T-helper 1 cell treated with Interleukin-12 subunit alpha and Interleukin-12 subunit beta and Interleukin-4 antibody, amounts not matched to agents 30 μg/mL and 1 μg/mL, for 36 hours (primary cell): ENCODE data around the gene EFNA3.

Source experiments
- H3K27ac Mint-ChIP-seq: one replicate; pipeline ENCODE4 v1.8.0; 2021; ENCODE audit warnings: mild to moderate bottlenecking, mixed read lengths
- H3K27me3 Mint-ChIP-seq: one replicate; pipeline ENCODE4 v1.8.0; 2021; ENCODE audit warnings: low read depth, mixed read lengths
- H3K36me3 Mint-ChIP-seq: one replicate; pipeline ENCODE4 v1.8.0; 2021; ENCODE audit warnings: low read depth, mixed read lengths
- H3K4me1 Mint-ChIP-seq: one replicate; pipeline ENCODE4 v1.8.0; 2021; ENCODE audit warnings: low read depth, mixed read lengths
- H3K4me3 Mint-ChIP-seq: one replicate; pipeline ENCODE4 v1.8.0; 2021; ENCODE audit warnings: mild to moderate bottlenecking, moderate library complexity, mixed read lengths
- H3K9me3 Mint-ChIP-seq: one replicate; pipeline ENCODE4 v1.8.0; 2021; ENCODE audit warnings: mixed read lengths

The EFNA3 gene

DNA sequence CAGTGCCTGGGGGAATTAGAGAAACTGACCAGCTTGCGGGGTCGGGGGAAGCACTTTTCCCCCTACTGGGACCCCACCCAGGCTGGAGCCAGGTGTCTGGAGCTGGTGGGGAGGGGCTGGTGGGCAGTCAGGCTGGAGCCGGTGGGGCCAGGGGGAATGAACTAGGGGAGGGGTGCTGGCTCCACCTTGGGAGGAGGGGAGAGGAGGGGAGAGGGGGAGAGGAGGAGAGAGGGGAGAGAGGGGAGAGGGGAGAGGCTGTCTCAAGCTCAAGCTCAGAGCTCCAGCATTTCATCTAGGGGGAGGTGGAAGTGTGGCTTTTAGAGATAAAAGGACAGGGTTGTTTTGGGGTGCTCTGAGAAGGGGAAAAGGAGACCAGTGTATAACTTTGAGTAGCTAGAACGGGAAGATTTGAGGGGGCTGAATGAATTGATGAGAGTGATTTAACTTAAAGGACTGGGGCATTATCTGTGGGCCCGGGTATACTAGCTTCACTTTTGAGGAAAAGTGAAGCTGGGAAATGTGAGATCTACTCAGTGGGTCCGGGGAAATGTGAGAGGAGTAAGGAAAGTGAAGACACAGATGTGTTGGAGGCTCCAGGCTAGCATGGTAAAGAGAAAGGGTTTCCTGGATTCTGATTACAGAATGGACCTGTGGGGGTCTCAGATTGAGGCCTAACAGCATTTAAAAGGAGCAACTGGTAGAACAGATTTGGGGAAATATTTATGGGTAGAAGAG, 51.8 kb downstream of the EFNA3 start:
- no peak overlapping the region for H3K4me3 Mint-ChIP-seq

GRCh38 chr1:155131285-155131684, 52.6 kb downstream of the EFNA3 start:
- H3K27ac Mint-ChIP-seq, result no peak overlapping the region
- no peaks in the 10 kb centered on the region for H3K9me3 Mint-ChIP-seq
- peaks cover 5% of the 10 kb centered on the region for H3K36me3 Mint-ChIP-seq
- H3K4me1 Mint-ChIP-seq, result peaks cover 29% of the 10 kb centered on the region
- no peak overlapping the region for H3K4me3 Mint-ChIP-seq
- H3K27me3 Mint-ChIP-seq, result peaks cover 39% of the 10 kb centered on the region

More for the DNA sequence above, 51.8 kb downstream of the EFNA3 start:
- Mint-ChIP-seq H3K9me3 (no peaks in the 10 kb centered on the region), H3K36me3 (peaks cover 2% of the 10 kb centered on the region), H3K27me3 (peaks cover 45% of the 10 kb centered on the region), H3K27ac (no peak overlapping the region), H3K4me1 (peaks cover 29% of the 10 kb centered on the region)

DNA sequence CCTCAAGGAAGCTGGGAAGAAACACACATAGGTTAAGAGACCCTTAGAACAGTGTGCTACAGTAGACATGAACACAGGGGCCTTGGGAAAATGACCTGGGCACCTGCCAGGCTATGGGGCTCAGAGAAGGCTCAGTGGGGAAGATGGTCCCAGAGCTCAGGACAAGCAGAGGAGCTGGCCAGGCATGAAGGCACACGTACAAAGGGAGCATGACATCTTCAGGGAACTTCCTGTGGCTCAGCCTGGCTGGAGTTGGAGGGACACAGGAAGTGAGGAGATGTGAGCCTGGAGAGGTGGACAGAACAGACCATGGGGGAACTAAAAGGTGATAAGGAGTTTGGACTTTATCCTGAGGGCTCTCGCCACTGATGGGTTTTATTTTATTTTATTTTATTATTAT, 53.2 kb downstream of the EFNA3 start:
- Mint-ChIP-seq H3K4me1 (peaks cover 31% of the 10 kb centered on the region), H3K27ac (no peak overlapping the region)

GRCh38 chr1:155133799-155134281, 55.2 kb downstream of the EFNA3 start:
- Mint-ChIP-seq H3K36me3 (peaks cover 14% of the 10 kb centered on the region), H3K4me3 (no peak overlapping the region), H3K27me3 (peaks cover 16% of the 10 kb centered on the region), H3K4me1 (peaks cover 31% of the 10 kb centered on the region), H3K27ac (no peak overlapping the region), H3K9me3 (no peaks in the 10 kb centered on the region)

More for the DNA sequence above, 53.2 kb downstream of the EFNA3 start:
- Mint-ChIP-seq H3K27me3 (peaks cover 33% of the 10 kb centered on the region), H3K9me3 (no peaks in the 10 kb centered on the region), H3K36me3 (peaks cover 3% of the 10 kb centered on the region), H3K4me3 (no peak overlapping the region)

DNA sequence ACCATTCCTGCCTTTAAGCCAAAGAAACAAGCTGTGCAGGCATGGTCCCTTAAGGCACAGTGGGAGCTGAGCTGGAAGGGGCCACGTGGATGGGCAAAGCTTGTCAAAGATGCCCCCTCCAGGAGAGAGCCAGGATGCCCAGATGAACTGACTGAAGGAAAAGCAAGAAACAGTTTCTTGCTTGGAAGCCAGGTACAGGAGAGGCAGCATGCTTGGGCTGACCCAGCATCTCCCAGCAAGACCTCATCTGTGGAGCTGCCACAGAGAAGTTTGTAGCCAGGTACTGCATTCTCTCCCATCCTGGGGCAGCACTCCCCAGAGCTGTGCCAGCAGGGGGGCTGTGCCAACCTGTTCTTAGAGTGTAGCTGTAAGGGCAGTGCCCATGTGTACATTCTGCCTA, 55.7 kb downstream of the EFNA3 start:
- Mint-ChIP-seq H3K36me3 (peaks cover 16% of the 10 kb centered on the region), H3K4me3 (peak overlapping the region; percentile 99), H3K9me3 (no peaks in the 10 kb centered on the region), H3K4me1 (peaks cover 32% of the 10 kb centered on the region), H3K27me3 (peaks cover 11% of the 10 kb centered on the region), H3K27ac (no peak overlapping the region)

GRCh38 chr1:155134880-155135414, 56.3 kb downstream of the EFNA3 start:
- no peaks in the 10 kb centered on the region for H3K9me3 Mint-ChIP-seq
- peaks cover 16% of the 10 kb centered on the region for H3K36me3 Mint-ChIP-seq
- peaks cover 6% of the 10 kb centered on the region for H3K27me3 Mint-ChIP-seq
- H3K4me1 Mint-ChIP-seq, result peaks cover 32% of the 10 kb centered on the region
- peak overlapping the region; percentile 97 for H3K27ac Mint-ChIP-seq
- peak overlapping the region; percentile 99 for H3K4me3 Mint-ChIP-seq

GRCh38 chr1:155135415-155136028, 56.9 kb downstream of the EFNA3 start, which contains the start of gene SLC50A1:
TSS of gene SLC50A1 (plus strand) at chr1:155135852. CDS start at chr1:155135912, 60 bp downstream.
- H3K27me3 Mint-ChIP-seq, result peaks cover 3% of the 10 kb centered on the region
- peak within 1 kb of the TSS; percentile 99 for H3K4me3 Mint-ChIP-seq
- H3K9me3 Mint-ChIP-seq, result no peaks in the 10 kb centered on the region
- H3K27ac Mint-ChIP-seq, result peak within 1 kb of the TSS; percentile 97
- peaks cover 35% of the 10 kb centered on the region for H3K4me1 Mint-ChIP-seq
- peaks cover 17% of the 10 kb centered on the region for H3K36me3 Mint-ChIP-seq

DNA sequence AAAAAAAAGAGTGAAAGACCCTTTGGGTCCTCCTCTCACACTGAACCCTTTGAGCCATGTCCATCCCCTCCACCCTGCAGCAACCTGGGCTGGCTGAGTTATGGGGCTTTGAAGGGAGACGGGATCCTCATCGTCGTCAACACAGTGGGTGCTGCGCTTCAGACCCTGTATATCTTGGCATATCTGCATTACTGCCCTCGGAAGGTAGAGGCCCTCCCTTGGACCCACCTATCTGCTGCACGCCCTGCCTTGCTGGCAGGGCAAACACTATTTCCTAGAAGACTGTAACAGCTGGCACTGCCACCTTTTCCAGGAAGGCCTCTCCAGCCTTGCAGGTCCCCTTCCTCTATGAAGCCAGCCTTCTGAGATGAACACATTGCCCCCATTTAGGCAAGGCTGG, 58.1 kb downstream of the EFNA3 start:
- H3K9me3 Mint-ChIP-seq, result no peaks in the 10 kb centered on the region
- H3K4me3 Mint-ChIP-seq, result peak overlapping the region; percentile 99
- peak overlapping the region; percentile 97 for H3K27ac Mint-ChIP-seq
- H3K27me3 Mint-ChIP-seq, result no peaks in the 10 kb centered on the region
- peaks cover 37% of the 10 kb centered on the region for H3K4me1 Mint-ChIP-seq
- peaks cover 17% of the 10 kb centered on the region for H3K36me3 Mint-ChIP-seq
